T1000 (cell line): ENCODE data around the gene IGF2BP3.
"Not testable (repeated sequence)": the region's sequence is repeated elsewhere in the genome, so short reads cannot be mapped to it uniquely, and the experiment has no call there.

ENCODE experiments used
- DNase-seq: peaks from one replicate; lab custom pipeline; 2025; ENCODE audit warnings: mixed read lengths; lab: John Stamatoyannopoulos, UW

Gene IGF2BP3

DNA sequence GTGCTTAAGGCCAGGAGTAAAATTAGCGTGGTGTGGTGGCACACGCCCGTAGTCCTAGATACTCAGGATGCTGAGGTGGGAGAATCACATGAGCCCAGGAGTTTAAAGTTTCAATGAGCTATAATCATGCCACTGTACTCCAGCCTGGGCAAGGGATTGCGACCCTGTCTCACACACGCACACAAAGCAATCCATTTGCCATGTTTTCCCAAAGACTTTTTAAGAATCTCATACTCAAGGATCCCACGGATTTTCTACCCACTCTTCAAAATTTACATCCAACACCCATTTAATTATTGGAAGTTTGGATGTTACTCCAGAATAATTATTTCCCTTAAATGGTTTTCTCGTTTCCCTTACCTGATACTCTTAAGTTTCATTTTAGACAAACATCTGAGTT lies 47.9 kb downstream of the IGF2BP3 start:
- no peak for DNase-seq

DNA sequence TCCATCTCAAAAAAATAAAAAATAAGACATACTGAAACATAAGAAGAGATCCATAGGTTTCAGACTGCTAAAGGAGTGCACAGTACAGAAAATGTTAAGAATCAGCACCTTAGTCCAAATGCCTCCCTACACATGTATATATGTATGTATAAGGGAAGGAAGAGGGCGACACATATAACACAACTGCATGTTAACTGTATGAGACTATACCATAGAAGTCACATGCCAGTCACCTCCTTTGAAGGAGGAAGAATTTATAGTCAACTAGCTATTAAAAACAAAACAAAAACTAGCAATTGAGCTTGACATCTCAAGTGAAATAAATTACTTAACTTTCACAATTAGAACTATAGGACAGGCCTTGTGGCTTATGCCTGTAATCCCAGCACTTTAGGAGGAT lies 50.4 kb downstream of the IGF2BP3 start:
- no peak for DNase-seq

DNA sequence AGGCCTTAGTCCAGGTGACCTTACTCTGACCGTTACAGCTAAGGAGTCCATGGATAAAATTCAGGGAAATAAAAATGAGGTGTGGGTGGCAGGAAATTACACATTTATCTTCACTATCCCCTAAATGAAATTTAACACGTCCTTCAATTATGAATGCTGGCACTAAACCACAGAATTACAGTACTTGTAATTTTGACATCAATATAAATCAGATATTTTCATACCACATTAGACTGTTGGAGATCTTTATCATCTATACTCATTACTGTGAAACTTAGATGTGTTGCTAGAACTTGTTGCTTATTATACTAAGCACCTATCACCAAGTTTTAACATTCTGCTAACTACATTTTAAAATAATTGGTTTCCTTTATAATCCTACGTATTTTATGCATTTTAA lies 51.1 kb downstream of the IGF2BP3 start:
- no peak for DNase-seq

DNA sequence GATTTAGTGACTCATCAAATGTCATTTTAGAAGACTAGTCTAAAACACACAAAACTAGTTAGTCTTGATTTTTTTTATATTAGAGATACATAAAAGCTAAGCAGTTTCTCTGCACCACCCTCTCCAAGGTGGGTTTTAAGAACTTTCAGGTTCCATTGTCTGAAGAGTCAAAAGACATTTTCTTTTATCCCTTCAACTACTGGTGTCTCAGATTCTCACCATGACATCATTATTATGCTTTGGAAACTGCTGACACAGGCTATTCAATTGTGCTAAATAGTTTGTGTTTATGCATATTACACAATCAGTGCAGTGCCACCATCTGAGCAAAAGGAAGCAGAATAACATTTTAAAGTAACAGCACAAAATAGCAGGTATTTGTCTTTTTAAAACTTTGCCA lies 52.2 kb downstream of the IGF2BP3 start:
- no peak for DNase-seq

DNA sequence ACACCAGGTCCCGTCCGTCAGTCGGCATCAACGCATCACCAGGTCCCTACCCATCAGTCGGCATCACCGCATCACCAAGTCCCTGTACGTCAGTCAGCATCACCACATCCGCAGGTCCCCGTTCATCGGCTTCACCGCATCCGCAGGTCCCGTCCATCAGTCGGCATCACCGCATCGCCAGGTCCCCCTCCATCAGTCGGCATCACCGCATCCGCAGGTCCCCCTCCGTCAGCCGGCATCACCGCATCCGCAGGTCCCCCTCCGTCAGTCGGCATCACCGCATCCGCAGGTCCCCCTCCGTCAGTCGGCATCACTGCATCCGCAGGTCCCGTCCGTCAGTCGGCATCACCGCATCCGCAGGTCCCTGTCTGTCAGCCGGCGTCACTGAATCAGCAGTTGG lies 55.1 kb downstream of the IGF2BP3 start:
- DNase-seq, result no peak

DNA sequence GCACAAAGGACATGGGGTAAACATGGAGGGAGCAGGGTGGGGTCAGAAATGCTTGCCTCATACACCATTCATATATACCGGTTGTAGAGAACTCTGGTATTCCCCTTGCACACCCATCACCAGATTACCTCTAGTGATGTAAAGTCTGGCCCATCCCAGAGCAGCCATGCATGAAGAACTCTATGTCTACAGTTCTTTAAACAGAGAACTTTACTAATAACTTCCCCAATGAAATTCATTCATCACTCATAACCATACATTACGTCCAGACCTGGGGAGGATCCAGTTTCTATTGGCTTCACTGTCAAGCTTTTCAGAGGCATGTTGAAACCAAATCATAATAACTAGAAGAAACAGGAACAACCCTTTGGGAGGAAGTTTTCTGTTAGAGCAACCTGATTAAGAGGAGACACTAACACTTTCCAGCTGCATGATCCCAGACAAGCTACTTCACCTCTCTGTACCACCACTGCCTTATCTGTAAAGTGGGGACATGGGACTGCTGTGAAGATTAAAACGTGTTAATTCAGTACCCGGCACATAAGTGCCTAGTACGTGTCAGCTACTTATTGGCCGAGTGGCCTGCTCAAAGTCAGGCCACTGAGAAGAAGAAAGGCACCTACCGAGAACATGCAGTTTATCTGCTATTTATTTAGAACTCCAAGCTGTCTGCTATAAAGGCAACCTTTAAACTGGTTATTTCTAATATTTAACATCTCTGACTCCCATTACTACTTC lies 59.7 kb downstream of the IGF2BP3 start:
- no peak for DNase-seq

DNA sequence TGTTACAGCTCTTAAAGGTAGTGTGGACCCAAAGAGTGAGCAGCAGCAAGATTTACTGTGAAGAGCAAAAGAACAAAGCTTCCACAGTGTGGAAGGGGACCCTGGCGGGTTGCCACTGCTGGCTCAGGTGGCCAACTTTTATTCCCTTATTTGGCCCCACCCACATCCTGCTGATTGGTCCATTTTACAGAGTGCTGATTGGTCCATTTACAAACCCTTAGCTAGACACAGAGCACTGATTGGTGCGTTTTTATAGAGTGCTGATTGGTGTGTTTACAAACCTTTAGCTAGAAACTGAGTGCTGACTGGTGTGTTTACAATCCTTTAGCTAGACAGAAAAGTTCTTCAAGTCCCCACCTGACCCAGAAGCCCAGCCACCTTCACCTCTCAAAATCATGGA lies 63.7 kb downstream of the IGF2BP3 start:
- not testable (repeated sequence) for DNase-seq

DNA sequence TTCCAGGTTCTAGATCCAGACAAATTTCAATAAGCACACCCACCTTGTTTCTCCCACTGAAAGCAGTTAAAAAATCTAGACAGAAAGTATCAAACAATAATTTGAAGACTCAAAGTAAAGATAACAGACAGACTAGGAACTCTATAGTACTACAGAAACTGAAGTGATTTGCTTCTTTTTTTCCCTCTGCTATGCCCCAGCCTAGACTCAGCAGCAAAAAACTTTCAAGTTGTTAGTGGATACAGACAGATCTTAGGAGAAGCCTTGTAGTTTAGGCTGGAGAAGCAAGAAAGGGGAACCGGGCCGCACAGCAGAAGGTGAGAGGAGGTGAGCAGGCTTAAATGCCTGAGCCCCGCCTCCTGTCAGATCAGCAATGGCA lies 65.1 kb downstream of the IGF2BP3 start:
- no peak for DNase-seq

DNA sequence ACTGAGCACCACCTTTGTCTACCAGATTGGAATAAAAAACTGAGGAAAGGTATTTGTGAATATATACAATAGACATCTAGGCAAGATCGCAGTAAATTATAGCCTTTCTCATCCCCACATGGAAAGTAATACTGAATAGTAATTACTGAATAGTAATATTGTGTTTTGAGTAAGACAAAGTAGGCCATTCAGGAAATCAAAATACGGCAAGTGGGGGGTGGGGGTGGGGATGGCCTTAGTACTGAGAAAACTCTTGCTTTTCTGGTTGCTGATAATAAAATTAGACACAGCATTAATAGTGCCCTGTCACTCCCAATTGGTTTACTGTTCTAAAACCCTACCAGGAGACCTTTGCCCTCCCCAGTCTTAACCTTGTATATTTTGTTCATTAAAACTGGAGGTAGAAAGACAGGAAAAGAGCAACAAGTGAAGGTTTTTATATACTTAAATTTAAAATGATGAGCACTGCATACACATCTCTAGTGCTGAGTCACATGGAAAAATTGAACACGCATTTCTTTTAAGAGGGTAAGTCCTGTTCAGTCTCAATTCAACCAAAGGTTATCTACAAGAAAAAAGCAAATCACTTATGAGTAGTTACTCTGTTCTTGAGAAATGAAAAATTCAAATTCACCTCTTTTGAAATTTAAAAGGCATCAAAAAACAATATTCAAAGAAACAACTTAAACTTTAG lies 65.6 kb downstream of the IGF2BP3 start:
- no peak for DNase-seq

DNA sequence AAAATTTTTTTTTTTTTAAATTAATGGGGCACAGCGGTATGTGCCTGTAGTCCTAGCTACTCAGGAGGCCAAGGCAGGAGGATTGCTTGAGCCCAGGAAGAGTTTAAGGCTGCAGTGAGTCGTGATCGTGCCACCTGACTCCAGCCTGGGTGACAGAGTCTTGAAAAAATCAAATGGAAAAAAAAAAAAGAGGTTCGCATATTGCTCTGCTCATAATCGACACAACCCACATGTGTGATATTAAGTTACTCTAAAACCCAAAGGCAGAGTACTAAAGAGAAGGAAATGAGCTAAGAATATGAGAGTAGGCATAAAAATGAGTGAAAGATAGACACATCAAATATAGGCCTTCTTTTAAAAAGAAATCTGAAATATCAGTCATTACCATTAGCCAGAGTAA lies 66.3 kb downstream of the IGF2BP3 start:
- DNase-seq, result no peak

DNA sequence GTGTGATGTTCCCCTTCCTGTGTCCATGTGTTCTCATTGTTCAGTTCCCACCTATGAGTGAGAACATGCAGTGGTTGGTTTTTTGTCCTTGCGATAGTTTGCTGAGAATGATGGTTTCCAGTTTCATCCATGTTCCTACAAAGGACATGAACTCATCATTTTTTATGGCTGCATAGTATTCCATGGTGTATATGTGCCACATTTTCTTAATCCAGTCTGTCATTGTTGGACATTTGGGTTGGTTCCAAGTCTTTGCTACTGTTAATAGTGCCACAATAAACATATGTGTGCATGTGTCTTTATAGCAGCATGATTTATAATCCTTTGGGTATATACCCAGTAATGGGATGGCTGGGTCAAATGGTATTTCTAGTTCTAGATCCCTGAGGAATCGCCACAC lies 72.2 kb downstream of the IGF2BP3 start:
- DNase-seq, result not testable (repeated sequence)

DNA sequence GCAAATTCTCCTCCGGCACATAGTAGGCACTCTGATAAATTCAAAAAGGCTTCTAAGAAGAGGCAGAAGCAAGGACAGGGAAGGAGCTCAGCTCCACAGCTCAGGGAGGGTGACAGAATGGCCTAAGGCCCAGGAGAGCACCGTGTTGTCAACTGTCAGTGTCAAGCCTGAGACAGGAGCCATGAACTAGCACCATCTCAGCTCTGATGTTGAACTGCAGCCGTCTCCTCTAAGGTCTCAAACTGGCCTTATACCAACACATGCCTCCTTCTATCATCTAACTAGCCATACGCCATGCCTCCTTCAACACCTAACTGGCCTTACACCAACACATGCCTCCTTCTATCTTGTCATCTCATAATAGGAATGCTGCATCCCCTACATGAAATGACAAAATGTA lies 73.0 kb downstream of the IGF2BP3 start:
- no peak for DNase-seq

DNA sequence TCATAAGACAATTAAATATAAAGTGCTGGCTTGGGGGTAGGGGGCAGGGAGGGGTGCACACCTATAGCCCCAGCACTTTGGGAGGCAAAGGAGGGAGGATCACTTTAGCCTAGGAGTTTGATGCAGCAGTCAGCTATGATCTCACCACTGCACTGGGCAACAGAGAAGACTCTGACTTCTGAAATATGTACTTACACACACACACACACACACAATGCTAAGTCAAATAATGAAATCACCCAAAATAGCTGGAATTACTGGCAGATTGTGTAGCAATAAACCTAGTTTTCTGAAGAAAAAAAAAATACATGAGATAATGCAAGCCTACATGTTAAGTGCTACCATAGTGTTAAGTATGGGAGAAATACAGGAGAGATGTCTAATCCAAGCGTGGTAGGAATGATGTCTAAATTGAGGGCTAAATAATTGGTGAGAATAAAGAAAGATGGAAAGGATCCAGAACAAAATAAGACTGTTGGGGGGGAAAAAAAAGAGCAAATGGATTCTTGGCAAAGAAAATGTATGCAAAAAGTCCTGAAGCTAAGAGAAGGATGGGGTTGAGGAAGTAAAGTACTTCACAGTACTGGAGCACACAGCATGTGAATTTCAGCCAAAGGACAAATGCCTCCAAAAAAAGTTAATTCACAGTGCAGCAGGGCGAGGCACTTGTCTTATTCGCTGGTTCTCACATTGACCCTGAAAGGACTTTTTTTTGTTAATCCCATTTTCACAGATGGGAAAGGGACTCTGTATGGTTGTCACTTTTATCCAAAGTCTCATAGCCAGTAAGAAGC lies 73.9 kb downstream of the IGF2BP3 start:
- no peak for DNase-seq

DNA sequence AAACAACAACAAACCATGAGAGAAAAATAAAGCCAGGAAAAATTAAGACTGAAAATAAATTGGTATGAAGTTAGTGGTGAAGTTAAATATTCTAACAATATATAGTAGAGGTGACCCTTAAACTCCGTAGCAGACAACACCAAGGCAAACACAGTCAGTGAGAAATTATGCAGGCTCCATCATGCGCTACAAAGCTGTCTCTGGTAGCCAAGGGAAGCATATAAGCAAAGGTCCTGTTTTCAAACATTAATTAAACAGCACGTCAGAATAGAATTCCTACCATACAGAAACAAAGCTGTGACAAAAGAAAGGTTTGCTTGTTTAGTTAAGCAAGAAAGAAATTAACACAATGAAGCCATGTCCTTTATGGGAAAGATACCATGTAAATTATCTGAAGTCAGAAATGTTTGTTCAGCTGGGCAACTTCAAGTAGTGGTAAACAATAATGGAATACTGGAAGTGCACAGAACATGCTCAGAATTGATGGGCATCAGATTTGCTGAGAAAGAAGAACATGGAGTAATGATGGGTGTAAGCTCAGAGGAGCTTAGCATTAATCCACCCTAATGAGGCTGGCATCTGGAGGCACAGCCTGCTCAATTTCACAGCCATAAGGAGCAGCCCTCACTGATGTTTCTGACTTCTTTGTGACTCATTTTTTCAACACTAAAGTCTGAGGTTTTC lies 75.7 kb downstream of the IGF2BP3 start:
- DNase-seq, result no peak

DNA sequence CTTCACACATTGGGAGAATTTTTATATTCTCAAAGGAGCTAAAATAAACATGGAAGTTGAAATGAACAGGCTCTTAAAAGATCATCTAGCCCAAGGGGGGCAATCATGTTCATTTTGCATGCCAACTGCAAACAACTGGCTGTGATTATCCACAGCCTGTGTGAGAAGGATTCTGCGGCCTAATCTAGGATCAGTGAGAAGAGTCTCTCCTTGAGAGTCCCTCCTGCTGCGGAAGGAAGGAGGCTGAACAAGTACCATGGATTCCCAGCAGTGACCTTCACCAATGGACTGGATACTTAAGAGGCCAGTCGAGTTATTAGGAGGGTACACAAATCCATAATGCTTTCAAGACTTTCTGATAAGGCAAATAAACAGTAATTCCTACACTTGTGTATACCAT lies 76.7 kb downstream of the IGF2BP3 start:
- no peak for DNase-seq

DNA sequence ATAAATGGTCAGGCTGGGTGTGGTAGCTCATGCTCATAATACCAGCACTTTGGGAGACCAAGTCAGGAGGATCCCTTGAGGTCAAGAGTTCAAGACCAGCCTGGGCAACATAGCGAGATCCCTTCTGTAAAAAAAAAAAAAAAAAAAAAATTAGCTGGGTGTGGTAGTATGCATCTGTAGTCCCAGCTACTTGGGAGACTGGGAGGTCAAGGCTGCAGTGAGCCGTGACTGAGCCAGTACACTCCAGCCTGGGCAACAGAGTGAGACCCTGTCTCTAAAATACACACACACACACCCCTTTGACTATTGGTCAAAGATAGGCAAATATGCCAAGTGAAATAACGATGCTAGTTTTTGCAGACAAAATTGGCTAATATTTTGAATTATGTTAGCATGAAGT lies 80.6 kb downstream of the IGF2BP3 start:
- DNase-seq, result no peak

DNA sequence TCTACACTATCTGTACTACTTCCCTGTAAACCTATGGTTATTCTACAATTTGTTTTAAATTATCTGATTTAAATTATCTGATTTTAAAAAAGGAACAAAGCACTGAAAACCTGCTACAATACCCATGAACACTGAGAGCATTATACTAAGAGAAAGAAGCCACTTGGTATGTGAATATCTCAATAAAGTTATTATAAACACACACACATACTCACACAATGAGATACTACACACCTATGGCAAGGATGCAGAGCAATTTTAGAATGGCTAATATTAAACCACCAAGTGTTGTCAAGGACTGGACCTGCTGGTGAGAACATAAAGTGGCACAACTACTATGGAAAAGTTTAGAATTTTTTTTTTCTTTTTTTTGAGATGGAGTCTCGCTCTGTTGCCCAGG lies 82.7 kb downstream of the IGF2BP3 start:
- no peak for DNase-seq

DNA sequence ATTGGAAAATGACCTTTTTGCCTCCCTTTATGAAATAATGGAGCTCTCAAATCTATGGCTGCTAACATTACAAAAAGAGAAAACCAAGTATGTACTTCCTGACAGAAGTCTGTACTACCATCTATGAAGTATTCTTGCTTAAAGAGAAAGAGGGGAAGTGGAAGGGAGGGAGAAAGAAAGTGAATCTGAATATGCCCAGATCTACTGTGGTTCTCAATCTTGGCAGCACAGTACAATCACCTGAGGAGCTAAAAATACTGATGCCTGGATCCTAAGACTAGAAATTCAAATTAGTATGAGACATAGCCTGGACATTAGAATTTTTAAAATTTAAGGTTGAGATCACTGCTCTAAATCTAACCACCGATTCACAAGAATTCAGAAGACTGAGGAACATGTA lies 85.2 kb downstream of the IGF2BP3 start:
- DNase-seq, result no peak

DNA sequence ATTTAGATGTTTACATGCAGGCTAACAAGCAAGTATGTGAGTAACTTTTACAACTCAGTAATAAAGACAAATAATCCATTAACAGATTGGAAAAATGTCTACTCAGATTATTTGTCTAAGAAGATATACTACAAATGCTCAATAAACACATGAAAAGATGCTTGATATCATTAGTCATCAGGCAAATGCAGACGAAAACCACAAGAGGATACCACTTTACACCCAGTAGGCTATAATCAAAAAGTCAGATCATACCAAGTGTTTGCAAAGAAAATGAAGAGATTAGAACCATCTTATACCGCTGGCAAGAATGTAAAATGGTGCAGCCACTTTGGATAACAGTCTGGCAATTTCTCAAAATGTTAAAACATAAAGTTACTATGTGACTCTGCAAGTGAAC lies 87.1 kb downstream of the IGF2BP3 start:
- no peak for DNase-seq

DNA sequence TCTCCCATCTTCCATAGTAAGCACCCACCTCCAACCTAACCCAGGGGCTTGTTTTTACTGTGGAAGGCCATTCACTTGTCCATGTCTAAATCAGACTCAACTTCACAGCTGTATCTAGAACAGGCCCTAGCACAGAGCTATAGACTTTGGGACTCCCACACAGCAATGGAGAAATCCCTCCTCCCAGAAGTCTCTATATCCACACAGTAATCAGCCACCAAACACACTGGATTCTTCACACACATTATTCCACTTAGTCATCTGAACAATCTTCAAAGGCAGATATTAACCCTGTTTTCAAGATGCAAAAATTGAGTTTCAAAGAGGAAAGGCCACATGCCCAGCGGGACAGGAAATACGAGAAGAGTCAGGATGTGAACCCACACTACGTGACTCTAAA lies 89.3 kb downstream of the IGF2BP3 start:
- no peak for DNase-seq

DNA sequence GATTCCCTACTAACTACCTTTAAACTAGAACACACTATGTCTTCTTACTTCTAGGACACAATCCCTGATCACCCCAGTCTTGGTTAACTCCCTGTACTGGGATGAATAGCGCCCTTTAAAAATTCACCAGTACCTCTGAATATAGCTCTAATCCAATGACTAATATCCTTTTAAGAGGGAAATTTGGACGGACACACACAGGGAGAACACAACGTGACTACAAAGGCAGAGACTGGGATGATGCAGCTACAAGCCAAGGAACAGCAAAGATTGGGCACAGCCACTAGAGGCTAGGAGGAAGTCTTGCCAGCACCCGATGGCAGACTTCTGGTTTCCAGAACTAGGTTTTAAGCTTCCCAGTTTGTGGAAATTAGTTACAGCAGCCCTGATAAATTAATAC lies 89.7 kb downstream of the IGF2BP3 start:
- DNase-seq, result no peak

DNA sequence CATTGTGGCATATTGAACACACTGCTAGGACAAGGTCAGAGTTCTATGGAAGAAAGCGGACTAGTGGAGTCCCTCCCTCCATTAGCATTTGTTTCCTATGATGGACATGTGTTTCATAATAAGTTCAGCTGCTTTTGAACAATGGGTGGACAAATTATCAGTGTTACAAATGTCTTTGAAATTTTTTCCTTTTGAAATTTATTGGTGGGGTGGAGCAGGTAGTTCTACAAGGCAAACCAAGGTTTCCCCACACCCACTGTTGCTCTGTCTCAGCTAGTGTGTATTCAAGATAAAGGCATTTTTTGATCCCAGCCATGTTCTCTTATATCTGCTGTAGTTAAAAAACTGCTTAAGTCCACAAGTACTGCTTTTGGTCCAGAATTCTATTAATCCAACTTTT lies 91.3 kb downstream of the IGF2BP3 start:
- DNase-seq, result no peak

DNA sequence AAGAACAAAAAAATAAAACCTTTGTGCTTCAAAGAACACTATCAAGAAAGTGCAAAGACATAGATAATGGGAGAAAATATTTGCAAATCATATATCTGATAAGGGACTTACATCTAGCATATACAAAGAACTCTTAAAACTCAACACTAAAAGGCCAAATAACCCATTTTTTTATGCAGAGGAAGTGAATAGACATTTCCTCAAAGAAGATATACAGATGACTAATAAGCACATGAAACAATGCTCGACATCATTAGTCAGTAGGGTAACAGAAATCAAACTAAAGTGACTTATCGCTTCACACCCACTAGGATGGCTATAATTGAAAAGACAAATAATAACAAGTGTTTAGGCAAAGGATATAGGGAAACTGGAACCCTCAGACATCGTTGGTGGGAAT lies 93.2 kb downstream of the IGF2BP3 start:
- no peak for DNase-seq
